Muscle layer of colon (tissue), 2 donors: ENCODE measurements around the gene SMCO3.
"Not testable (repeated sequence)": the region's sequence is repeated elsewhere in the genome, so short reads cannot be mapped to it uniquely, and the experiment has no call there.

ENCODE experiments used
- H3K27ac ChIP-seq: one replicate; pipeline ENCODE4 v1.7.0; 2013; ENCODE audit warnings: low read depth, mild to moderate bottlenecking, low read length, moderate library complexity
- H3K27me3 ChIP-seq, 2 donors: one replicate each; pipeline ENCODE4 v1.7.0; 2013; ENCODE audit warnings: low read length in 2 of 2, mild to moderate bottlenecking in 2 of 2; ENCODE audit not compliant: insufficient read depth in 2 of 2, control insufficient read depth in 1 of 2
- H3K36me3 ChIP-seq: one replicate; pipeline ENCODE4 v1.7.0; 2013; ENCODE audit warnings: mild to moderate bottlenecking, low read length; ENCODE audit not compliant: insufficient read depth
- H3K4me1 ChIP-seq: one replicate; pipeline ENCODE4 v1.7.0; 2013; ENCODE audit warnings: mild to moderate bottlenecking, low read length; ENCODE audit not compliant: insufficient read depth
- H3K4me3 ChIP-seq, 2 donors: one replicate each; pipeline ENCODE4 v1.7.0; 2013; ENCODE audit warnings: low read length in 2 of 2, low read depth in 1 of 2, mild to moderate bottlenecking in 1 of 2, moderate library complexity in 1 of 2
- H3K9ac ChIP-seq: one replicate; pipeline ENCODE4 v1.7.0; 2013; ENCODE audit warnings: low read length
- H3K9me3 ChIP-seq: one replicate; pipeline ENCODE4 v1.7.0; 2013; ENCODE audit warnings: mild to moderate bottlenecking, low read length
- donor health status: abdominal sarcoma.
- donor health status: Adenocarcinoma of cecum.

SMCO3 gene

GRCh38 chr12:14773685-14774073 is 40.3 kb downstream of the SMCO3 start:
- peak overlapping the region; percentile 93 for H3K27ac ChIP-seq
- H3K4me1 ChIP-seq = peaks cover 27% of the 10 kb centered on the region
- no peaks in the 10 kb centered on the region for H3K36me3 ChIP-seq
- peak overlapping the region; percentile 85 to 92 for H3K4me3 ChIP-seq
- no peaks in the 10 kb centered on the region for H3K27me3 ChIP-seq
- no peaks in the 10 kb centered on the region for H3K9me3 ChIP-seq
- peak overlapping the region; percentile 7 for H3K9ac ChIP-seq

- no peaks in the 10 kb centered on the region for H3K36me3 ChIP-seq
- no peaks in the 10 kb centered on the region for H3K9me3 ChIP-seq
- H3K27ac ChIP-seq = no peak overlapping the region
- H3K9ac ChIP-seq = no peak overlapping the region
- H3K4me1 ChIP-seq = peaks cover 29% of the 10 kb centered on the region
- H3K27me3 ChIP-seq = no peaks in the 10 kb centered on the region
- no peak overlapping the region for H3K4me3 ChIP-seq
These were observed 41.0 kb downstream of the SMCO3 start for GRCh38 chr12:14772946-14773345.

- peak overlapping the region; percentile 97 for H3K27ac ChIP-seq
- H3K9ac ChIP-seq = no peak overlapping the region
- H3K36me3 ChIP-seq = no peaks in the 10 kb centered on the region
- no peaks in the 10 kb centered on the region for H3K9me3 ChIP-seq
- peaks cover 27% of the 10 kb centered on the region for H3K4me1 ChIP-seq
- no peak overlapping the region for H3K4me3 ChIP-seq
- no peaks in the 10 kb centered on the region for H3K27me3 ChIP-seq
These were observed 42.3 kb downstream of the SMCO3 start for GRCh38 chr12:14771651-14772137.

- H3K9ac ChIP-seq = peak overlapping the region; percentile 91
- H3K4me1 ChIP-seq = peaks cover 18% of the 10 kb centered on the region
- H3K36me3 ChIP-seq = no peaks in the 10 kb centered on the region
- peak overlapping the region; percentile 85 to 97 for H3K4me3 ChIP-seq
- H3K27me3 ChIP-seq = no peaks in the 10 kb centered on the region
- peak overlapping the region; percentile 97 for H3K27ac ChIP-seq
- H3K9me3 ChIP-seq = no peaks in the 10 kb centered on the region
These were observed 43.2 kb downstream of the SMCO3 start for GRCh38 chr12:14770496-14771461.

GRCh38 chr12:14769969-14770495 is 44.0 kb downstream of the SMCO3 start:
- peaks cover 14% of the 10 kb centered on the region for H3K4me1 ChIP-seq
- no peaks in the 10 kb centered on the region for H3K9me3 ChIP-seq
- peak overlapping the region; percentile 85 to 97 for H3K4me3 ChIP-seq

GRCh38 chr12:14769466-14769968 is 44.5 kb downstream of the SMCO3 start:
- Histone ChIP-seq H3K4me1 (peaks cover 14% of the 10 kb centered on the region), H3K9ac (peak overlapping the region; percentile 91), H3K36me3 (no peaks in the 10 kb centered on the region), H3K9me3 (no peaks in the 10 kb centered on the region), H3K27ac (peak overlapping the region; percentile 97), H3K27me3 (no peaks in the 10 kb centered on the region), H3K4me3 (peak overlapping the region; percentile 85 to 97)

More at GRCh38 chr12:14769969-14770495, 44.0 kb downstream of the SMCO3 start:
- Histone ChIP-seq H3K9ac (peak overlapping the region; percentile 91), H3K36me3 (no peaks in the 10 kb centered on the region), H3K27ac (peak overlapping the region; percentile 97), H3K27me3 (no peaks in the 10 kb centered on the region)

GRCh38 chr12:14768823-14769405 is 45.1 kb downstream of the SMCO3 start:
- H3K27me3 ChIP-seq = no peaks in the 10 kb centered on the region
- no peak overlapping the region for H3K9ac ChIP-seq
- H3K4me1 ChIP-seq = peaks cover 14% of the 10 kb centered on the region
- no peaks in the 10 kb centered on the region for H3K9me3 ChIP-seq
- H3K27ac ChIP-seq = peak overlapping the region; percentile 97
- no peaks in the 10 kb centered on the region for H3K36me3 ChIP-seq
- H3K4me3 ChIP-seq = peak overlapping the region; percentile 85 to 97

- no peaks in the 10 kb centered on the region for H3K27me3 ChIP-seq
- H3K27ac ChIP-seq = no peak overlapping the region
- H3K9me3 ChIP-seq = no peaks in the 10 kb centered on the region
- no peak overlapping the region for H3K4me3 ChIP-seq
- no peaks in the 10 kb centered on the region for H3K36me3 ChIP-seq
- H3K4me1 ChIP-seq = peaks cover 14% of the 10 kb centered on the region
- no peak overlapping the region for H3K9ac ChIP-seq
These were observed 46.4 kb downstream of the SMCO3 start for GRCh38 chr12:14767617-14768016.

- Histone ChIP-seq H3K9me3 (no peaks in the 10 kb centered on the region), H3K36me3 (no peaks in the 10 kb centered on the region), H3K27me3 (no peaks in the 10 kb centered on the region), H3K9ac (no peak overlapping the region), H3K27ac (no peak overlapping the region), H3K4me3 (no peak overlapping the region), H3K4me1 (peaks cover 10% of the 10 kb centered on the region)
These were observed 47.2 kb downstream of the SMCO3 start for GRCh38 chr12:14766649-14767215.

GRCh38 chr12:14766020-14766419 is 48.0 kb downstream of the SMCO3 start:
- not testable (repeated sequence) for H3K4me3 ChIP-seq, H3K27ac ChIP-seq, H3K9me3 ChIP-seq, H3K36me3 ChIP-seq, H3K4me1 ChIP-seq, H3K27me3 ChIP-seq, H3K9ac ChIP-seq

- peaks cover 9% of the 10 kb centered on the region for H3K4me1 ChIP-seq
- H3K36me3 ChIP-seq = no peaks in the 10 kb centered on the region
- H3K9me3 ChIP-seq = no peaks in the 10 kb centered on the region
- H3K27ac ChIP-seq = no peak overlapping the region
- no peak overlapping the region for H3K9ac ChIP-seq
- no peak overlapping the region for H3K4me3 ChIP-seq
- H3K27me3 ChIP-seq = no peaks in the 10 kb centered on the region
These were observed 48.6 kb downstream of the SMCO3 start for GRCh38 chr12:14765398-14765797.
